NCI-H774 (cell line): ENCODE results near the gene AK2.
"Not testable (repeated sequence)": the region's sequence is repeated elsewhere in the genome, so short reads cannot be mapped to it uniquely, and the experiment has no call there.

Experiments
- DNase-seq: peaks from one replicate; lab custom pipeline; 2025; lab: John Stamatoyannopoulos, UW

Gene AK2

GRCh38 chr1:32998064-32998463 is 38.6 kb downstream of the AK2 start:
- no peak for DNase-seq

- DNase-seq, result no peak
Observed at GRCh38 chr1:32997381-32997891, 39.2 kb downstream of the AK2 start.

- not testable (repeated sequence) for DNase-seq
Observed at GRCh38 chr1:32993324-32993636, 43.4 kb downstream of the AK2 start.

- no peak for DNase-seq
Observed at GRCh38 chr1:32992489-32993323, 44.0 kb downstream of the AK2 start.

- no peak for DNase-seq
Observed at GRCh38 chr1:32991819-32992488, 44.7 kb downstream of the AK2 start.

GRCh38 chr1:32991386-32991785 is 45.3 kb downstream of the AK2 start:
- no peak for DNase-seq

- no peak for DNase-seq
Observed at GRCh38 chr1:32990887-32991286, 45.8 kb downstream of the AK2 start.

GRCh38 chr1:32989160-32990050 is 47.3 kb downstream of the AK2 start:
- no peak for DNase-seq

GRCh38 chr1:32988665-32989064 is 48.0 kb downstream of the AK2 start:
- no peak for DNase-seq

GRCh38 chr1:32985226-32985625 is 51.5 kb downstream of the AK2 start:
- DNase-seq, result no peak

- no peak for DNase-seq
Observed at GRCh38 chr1:32984455-32985171, 52.1 kb downstream of the AK2 start.

GRCh38 chr1:32984090-32984454 is 52.6 kb downstream of the AK2 start:
- no peak for DNase-seq

- no peak for DNase-seq
Observed at GRCh38 chr1:32983020-32983419, 53.7 kb downstream of the AK2 start.

GRCh38 chr1:32981003-32981901 is 55.4 kb downstream of the AK2 start:
- DNase-seq, result peak; percentile 81

GRCh38 chr1:32980080-32980479 is 56.6 kb downstream of the AK2 start:
- no peak for DNase-seq

- no peak for DNase-seq
Observed at GRCh38 chr1:32978854-32979253, 57.8 kb downstream of the AK2 start.

GRCh38 chr1:32977546-32978087 is 59.1 kb downstream of the AK2 start:
- no peak for DNase-seq

- not testable (repeated sequence) for DNase-seq
Observed at GRCh38 chr1:32975055-32975454, 61.6 kb downstream of the AK2 start.

- DNase-seq, result not testable (repeated sequence)
Observed at GRCh38 chr1:32973458-32973857, 63.2 kb downstream of the AK2 start.

GRCh38 chr1:32972814-32973428 is 63.8 kb downstream of the AK2 start:
- DNase-seq, result peak; percentile 78
